NCI-H524 treated with DMSO at 0.1 percent for 48 hours (cell line): ENCODE results near the gene SLC38A11.
"Not testable (repeated sequence)": the region's sequence is repeated elsewhere in the genome, so short reads cannot be mapped to it uniquely, and the experiment has no call there.

ENCODE experiments used
- DNase-seq: peaks from one replicate; lab custom pipeline; 2025; lab: John Stamatoyannopoulos, UW

Gene SLC38A11

GRCh38 chr2:164954954-164955701 is at the start of gene SLC38A11:
TSS of gene SLC38A11 (minus strand) at chr2:164955525. CDS start at chr2:164955247, 278 bp downstream.
- no peak for DNase-seq

GRCh38 chr2:165003443-165004130 is 48.3 kb upstream of the SLC38A11 start:
- DNase-seq, result no peak

GRCh38 chr2:165002638-165003037 is 47.3 kb upstream of the SLC38A11 start:
- no peak for DNase-seq

GRCh38 chr2:164994664-164995299 is 39.5 kb upstream of the SLC38A11 start:
- not testable (repeated sequence) for DNase-seq

- DNase-seq, result no peak
Measured at GRCh38 chr2:164993287-164994016, 38.1 kb upstream of the SLC38A11 start.

GRCh38 chr2:164992818-164993217 is 37.5 kb upstream of the SLC38A11 start:
- DNase-seq, result no peak

GRCh38 chr2:164992093-164992454 is 36.7 kb upstream of the SLC38A11 start:
- not testable (repeated sequence) for DNase-seq

GRCh38 chr2:164991361-164992092 is 36.2 kb upstream of the SLC38A11 start:
- not testable (repeated sequence) for DNase-seq

GRCh38 chr2:164990953-164991352 is 35.6 kb upstream of the SLC38A11 start:
- not testable (repeated sequence) for DNase-seq

- DNase-seq, result not testable (repeated sequence)
Measured at GRCh38 chr2:164988805-164989204, 33.5 kb upstream of the SLC38A11 start.

GRCh38 chr2:164986027-164986426 is 30.7 kb upstream of the SLC38A11 start:
- DNase-seq, result not testable (repeated sequence)

- no peak for DNase-seq
Measured at GRCh38 chr2:164984428-164984827, 29.1 kb upstream of the SLC38A11 start.

- DNase-seq, result no peak
Measured at GRCh38 chr2:164981217-164981990, 26.1 kb upstream of the SLC38A11 start.

GRCh38 chr2:164980688-164981087 is 25.4 kb upstream of the SLC38A11 start:
- not testable (repeated sequence) for DNase-seq

GRCh38 chr2:164979113-164979512 is 23.8 kb upstream of the SLC38A11 start:
- no peak for DNase-seq

GRCh38 chr2:164976875-164977470 is 21.6 kb upstream of the SLC38A11 start:
- peak; percentile 89 for DNase-seq

- peak; percentile 59 for DNase-seq
Measured at GRCh38 chr2:164976301-164976700, 21.0 kb upstream of the SLC38A11 start.

GRCh38 chr2:164975891-164976290 is 20.6 kb upstream of the SLC38A11 start:
- DNase-seq, result no peak

- DNase-seq, result no peak
Measured at GRCh38 chr2:164974221-164974620, 18.9 kb upstream of the SLC38A11 start.

GRCh38 chr2:164972216-164972615 is 16.9 kb upstream of the SLC38A11 start:
- no peak for DNase-seq
